ENCODE data around the gene VWA1.

DNA sequence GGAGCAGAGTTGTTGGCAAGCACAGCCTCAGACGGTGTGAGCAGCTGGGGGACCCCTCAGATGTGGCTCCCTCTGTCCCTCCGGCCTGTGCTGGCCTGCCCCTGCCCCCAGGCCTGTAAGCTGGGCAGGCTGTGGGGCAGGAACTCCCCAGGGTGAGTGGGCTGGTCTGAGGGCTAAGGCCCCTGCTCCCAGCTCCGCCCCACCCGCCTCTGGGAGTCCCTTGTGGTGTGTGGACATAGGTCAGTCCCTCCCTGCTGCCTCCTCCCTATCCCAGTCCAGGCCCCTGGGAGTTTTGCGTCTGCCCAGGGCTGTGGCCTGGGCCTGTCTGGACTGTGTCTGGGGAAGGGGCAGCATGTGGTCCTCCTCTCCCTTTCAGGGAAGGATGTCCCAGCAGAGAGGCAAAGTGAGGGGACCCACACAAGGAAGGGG lies 3.6 kb upstream of the VWA1 start:
- TF ChIP-seq EZH2 (IDR thresholded peaks at IDR 0.05; ENCODE audit: low read depth), result no peak
- TF ChIP-seq, protein P1, sequence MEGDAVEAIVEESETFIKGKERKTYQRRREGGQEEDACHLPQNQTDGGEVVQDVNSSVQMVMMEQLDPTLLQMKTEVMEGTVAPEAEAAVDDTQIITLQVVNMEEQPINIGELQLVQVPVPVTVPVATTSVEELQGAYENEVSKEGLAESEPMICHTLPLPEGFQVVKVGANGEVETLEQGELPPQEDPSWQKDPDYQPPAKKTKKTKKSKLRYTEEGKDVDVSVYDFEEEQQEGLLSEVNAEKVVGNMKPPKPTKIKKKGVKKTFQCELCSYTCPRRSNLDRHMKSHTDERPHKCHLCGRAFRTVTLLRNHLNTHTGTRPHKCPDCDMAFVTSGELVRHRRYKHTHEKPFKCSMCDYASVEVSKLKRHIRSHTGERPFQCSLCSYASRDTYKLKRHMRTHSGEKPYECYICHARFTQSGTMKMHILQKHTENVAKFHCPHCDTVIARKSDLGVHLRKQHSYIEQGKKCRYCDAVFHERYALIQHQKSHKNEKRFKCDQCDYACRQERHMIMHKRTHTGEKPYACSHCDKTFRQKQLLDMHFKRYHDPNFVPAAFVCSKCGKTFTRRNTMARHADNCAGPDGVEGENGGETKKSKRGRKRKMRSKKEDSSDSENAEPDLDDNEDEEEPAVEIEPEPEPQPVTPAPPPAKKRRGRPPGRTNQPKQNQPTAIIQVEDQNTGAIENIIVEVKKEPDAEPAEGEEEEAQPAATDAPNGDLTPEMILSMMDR (conservative IDR thresholded peaks at IDR 0.05), result no peak
